CD8-positive, alpha-beta memory T cell (primary cell): ENCODE measurements around the gene AK3. TPM values are rescaled to one million over a fixed set of nuclear protein-coding genes. Genes with fewer than 3 reads are reported as not detected.

Source experiments
- CTCF ChIA-PET: fragments of 350-600 bp; sonication (Branson Sonifier 250); formaldehyde crosslinking; loops from one replicate; lab custom pipeline; 2021; ENCODE audit warnings: antibody characterized with exemption; lab: Charles Lee
- POLR2A ChIA-PET: fragments of 350-600 bp; sonication (Branson Sonifier 250); formaldehyde crosslinking; loops from one replicate; lab custom pipeline; 2021; ENCODE audit warnings: antibody characterized with exemption; lab: Charles Lee
- DNase-seq, 5 donors: peaks; one replicate each; pipeline versions ENCODE4 v3.0.0 to v3.0.0-alpha.2; 2020 to 2022; ENCODE audit warnings: mixed read lengths in 1 of 5
- H3K27ac ChIP-seq: one replicate; pipeline ENCODE4 v1.7.0; 2013; ENCODE audit warnings: low read depth, mild to moderate bottlenecking, low read length, moderate library complexity
- H3K27me3 ChIP-seq: 2 replicates; pipeline ENCODE4 v1.7.0; 2013; ENCODE audit warnings: low read length, mild to moderate bottlenecking; ENCODE audit not compliant: insufficient read depth, poor library complexity, severe bottlenecking
- H3K36me3 ChIP-seq: 2 replicates; pipeline ENCODE4 v1.7.0; 2013; ENCODE audit warnings: mild to moderate bottlenecking, low read length, moderate library complexity; ENCODE audit not compliant: insufficient read depth
- H3K4me1 ChIP-seq: 2 replicates; pipeline ENCODE4 v1.7.0; 2013; ENCODE audit warnings: mild to moderate bottlenecking, low read length, moderate library complexity; ENCODE audit not compliant: insufficient read depth
- H3K4me3 ChIP-seq: 2 replicates; pipeline ENCODE4 v1.7.0; 2013; ENCODE audit warnings: mild to moderate bottlenecking, low read length
- H3K9me3 ChIP-seq: 2 replicates; pipeline ENCODE4 v1.7.0; 2013; ENCODE audit warnings: mild to moderate bottlenecking, low read length
- H3K27ac Mint-ChIP-seq, 8 donors: one replicate each; pipeline ENCODE4 v1.8.0; 2020 to 2021; ENCODE audit warnings: mixed read lengths in 8 of 8, mild to moderate bottlenecking in 6 of 8, inconsistent platforms in 3 of 8, moderate library complexity in 3 of 8
- H3K27me3 Mint-ChIP-seq, 2 donors: one replicate each; pipeline ENCODE4 v1.8.0; 2020 to 2021; ENCODE audit warnings: mixed read lengths in 2 of 2, mild to moderate bottlenecking in 1 of 2, moderate library complexity in 1 of 2
- H3K36me3 Mint-ChIP-seq, 3 donors: one replicate each; pipeline ENCODE4 v1.8.0; 2020 to 2021; ENCODE audit warnings: mixed read lengths in 3 of 3, inconsistent platforms in 1 of 3, mild to moderate bottlenecking in 1 of 3
- H3K4me1 Mint-ChIP-seq, 3 donors: one replicate each; pipeline ENCODE4 v1.8.0; 2020 to 2021; ENCODE audit warnings: mixed read lengths in 3 of 3, inconsistent platforms in 1 of 3, mild to moderate bottlenecking in 1 of 3
- H3K4me3 Mint-ChIP-seq, 7 donors: one replicate each; pipeline ENCODE4 v1.8.0; 2020 to 2021; ENCODE audit warnings: mixed read lengths in 7 of 7, mild to moderate bottlenecking in 6 of 7, moderate library complexity in 4 of 7, inconsistent platforms in 2 of 7
- H3K9me3 Mint-ChIP-seq, 5 donors: one replicate each; pipeline ENCODE4 v1.8.0; 2020 to 2022; ENCODE audit warnings: mixed read lengths in 5 of 5, mild to moderate bottlenecking in 3 of 5, moderate library complexity in 2 of 5, inconsistent platforms in 1 of 5
- polyA plus RNA-seq: library from polyadenylated mRNA; unstranded; fragments of 300-500 nt; fragmentation: Illumina TruSeq; gene quantifications from one replicate; pipeline ENCODE4 v1.2.3, GENCODE V29; 2021
- total RNA-seq, 2 experiments: library from RNA; stranded (reverse); gene quantifications; one replicate each; pipeline ENCODE4 v1.2.3, GENCODE V29; 2021

The AK3 gene
- total and polyA plus RNA-seq, 3 experiments from 2014 or later = 25.3 to 42.0 (median 29.8) TPM

DNA sequence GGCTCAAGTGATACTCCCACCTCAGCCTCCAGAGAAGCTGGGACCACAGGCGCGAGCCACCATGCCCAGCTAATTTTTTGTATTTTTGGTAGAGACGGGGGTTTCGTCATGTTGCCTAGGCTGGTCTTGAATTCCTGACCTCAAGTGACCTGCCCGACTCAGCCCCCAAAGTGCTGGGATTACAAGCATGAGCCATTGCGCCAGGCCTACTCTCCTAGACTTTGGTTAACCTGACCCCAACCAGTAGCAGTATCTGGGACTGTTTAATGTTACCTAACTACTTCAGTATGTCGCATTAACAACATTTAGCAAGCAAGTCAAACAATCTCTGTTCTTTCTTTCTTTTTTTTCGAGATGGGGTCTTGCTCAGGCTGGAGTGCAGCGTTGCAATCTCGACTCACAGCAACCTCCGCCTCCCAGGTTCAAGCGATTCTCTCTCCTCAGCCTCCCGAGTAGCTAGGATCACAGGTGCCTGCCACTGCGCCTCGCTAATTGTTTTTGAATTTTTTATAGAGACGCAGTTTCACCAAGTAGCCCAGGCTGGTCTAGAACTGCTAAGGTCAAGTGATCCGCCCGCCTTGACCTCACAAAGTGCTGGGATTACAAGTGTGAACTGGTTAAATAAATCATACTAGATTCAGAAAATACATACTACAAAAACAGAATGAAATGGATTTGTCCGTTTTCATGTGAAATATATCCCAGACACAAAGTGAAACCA is 2.0 kb downstream of the AK3 start:
- H3K27ac Mint-ChIP-seq = peak overlapping the region in 4 of 8 donors; percentile 86 to 97 (median 88)
- ChIA-PET POLR2A (interaction anchor here (0.6 kb wide), 1 partner anchor 114 kb away, joined by 4 read pairs; no protein-coding TSS in a partner anchor), CTCF (no interaction called here)
- peak overlapping the region; percentile 85 to 100 (median 94) for H3K4me3 Mint-ChIP-seq
- Histone ChIP-seq H3K27me3 (no peaks in the 10 kb centered on the region), H3K4me3 (peak overlapping the region; percentile 86), H3K36me3 (no peaks in the 10 kb centered on the region), H3K27ac (peak overlapping the region; percentile 11), H3K9me3 (no peaks in the 10 kb centered on the region), H3K4me1 (peaks cover 25% of the 10 kb centered on the region)
- no peaks in the 10 kb centered on the region for H3K27me3 Mint-ChIP-seq
- H3K36me3 Mint-ChIP-seq = peaks cover 0 to 7% (median 2%) of the 10 kb centered on the region in 3 donors
- H3K9me3 Mint-ChIP-seq = no peaks in the 10 kb centered on the region
- H3K4me1 Mint-ChIP-seq = peaks cover 37 to 59% (median 52%) of the 10 kb centered on the region in 3 donors
- DNase-seq = no peak

DNA sequence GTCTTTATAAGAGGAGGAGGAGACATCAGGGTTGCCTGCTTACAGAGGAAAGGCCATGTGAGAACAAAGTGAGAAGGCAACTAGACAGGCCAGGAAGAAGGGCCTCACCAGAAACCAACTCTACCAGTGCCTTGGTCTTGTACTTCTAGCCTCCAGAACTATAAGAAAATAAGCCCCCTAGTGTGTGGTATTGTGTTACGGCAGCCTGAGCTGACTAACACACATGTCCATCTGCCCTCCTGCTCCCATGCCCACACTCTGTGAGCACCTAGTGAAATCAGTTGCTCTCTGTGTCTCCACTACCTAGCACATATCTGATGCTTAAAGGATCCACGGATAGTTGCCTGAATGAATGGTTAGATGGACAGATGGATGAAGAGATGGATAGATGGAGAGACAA is 6.9 kb downstream of the AK3 start:
- Histone ChIP-seq H3K4me1 (peaks cover 11% of the 10 kb centered on the region), H3K4me3 (no peak overlapping the region), H3K27ac (no peak overlapping the region), H3K9me3 (no peaks in the 10 kb centered on the region), H3K27me3 (no peaks in the 10 kb centered on the region), H3K36me3 (no peaks in the 10 kb centered on the region)
- no peak for DNase-seq
- Mint-ChIP-seq H3K9me3 (no peaks in the 10 kb centered on the region), H3K27ac (peak overlapping the region in 2 of 8 donors; percentile 43 to 46), H3K27me3 (no peaks in the 10 kb centered on the region), H3K4me3 (peak overlapping the region in 1 of 7 donors; percentile 44), H3K36me3 (peaks cover 0 to 8% (median 3%) of the 10 kb centered on the region in 3 donors), H3K4me1 (peaks cover 41 to 78% (median 61%) of the 10 kb centered on the region in 3 donors)
- ChIA-PET CTCF (interaction anchor here (1.3 kb wide), 1 partner anchor 10 kb away, joined by 4 read pairs; no protein-coding TSS in a partner anchor), POLR2A (no interaction called here)

DNA sequence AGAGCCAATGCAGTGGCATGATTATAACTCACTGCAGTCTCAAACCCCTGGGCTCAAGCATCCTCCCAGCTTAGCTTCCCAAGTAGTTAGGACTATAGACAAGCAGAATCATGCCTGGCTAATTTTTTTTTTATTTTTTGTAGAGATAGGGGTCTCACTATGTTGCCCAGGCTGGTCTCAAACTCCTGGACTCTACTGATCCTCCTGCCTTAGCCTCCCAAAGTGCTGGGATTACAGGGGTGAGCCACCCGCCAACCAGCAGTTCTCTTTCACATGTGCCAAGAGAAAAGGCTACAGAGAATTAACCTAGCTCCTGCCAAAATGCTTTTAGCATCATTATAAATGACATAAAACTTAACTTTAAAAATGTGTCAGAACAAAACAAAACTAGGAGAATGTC is 8.1 kb downstream of the AK3 start:
- ChIA-PET POLR2A (interaction anchor here (0.7 kb wide), 1 partner anchor 8 kb away, joined by 4 read pairs; the partner anchor contains the start of gene AK3), CTCF (interaction anchor here (1.3 kb wide), 1 partner anchor 9 kb away, joined by 4 read pairs; no protein-coding TSS in a partner anchor)
- no peak for DNase-seq
- H3K9me3 Mint-ChIP-seq = no peaks in the 10 kb centered on the region
- peaks cover 40 to 70% (median 53%) of the 10 kb centered on the region in 3 donors for H3K4me1 Mint-ChIP-seq
- H3K4me3 ChIP-seq = no peak overlapping the region
- H3K27ac ChIP-seq = no peak overlapping the region
- H3K36me3 ChIP-seq = no peaks in the 10 kb centered on the region
- H3K4me1 ChIP-seq = no peaks in the 10 kb centered on the region
- peak overlapping the region in 1 of 7 donors; percentile 73 for H3K4me3 Mint-ChIP-seq
- H3K27me3 ChIP-seq = no peaks in the 10 kb centered on the region
- peaks cover 0 to 8% (median 3%) of the 10 kb centered on the region in 3 donors for H3K36me3 Mint-ChIP-seq
- no peaks in the 10 kb centered on the region for H3K9me3 ChIP-seq
- H3K27me3 Mint-ChIP-seq = no peaks in the 10 kb centered on the region
- peak overlapping the region in 1 of 8 donors; percentile 15 for H3K27ac Mint-ChIP-seq

DNA sequence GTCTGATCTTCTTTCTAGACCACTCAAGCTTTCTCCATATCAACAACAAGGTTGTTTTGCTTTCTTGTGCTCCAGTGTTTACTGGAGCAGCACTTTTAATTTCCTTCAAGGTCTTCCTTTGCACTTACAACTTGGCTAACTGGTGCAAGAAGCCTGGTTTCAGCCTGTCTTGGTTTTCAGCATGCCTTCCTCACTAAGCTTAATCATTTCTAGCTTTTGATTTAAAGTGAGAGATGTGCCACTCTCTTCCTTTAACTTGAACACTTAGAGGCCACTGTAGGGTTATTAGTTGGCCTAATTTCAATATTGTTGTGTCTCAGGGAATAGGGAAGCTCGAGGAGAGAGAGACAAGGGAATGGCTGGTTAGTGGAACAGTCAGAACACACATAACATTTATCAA is 13.4 kb downstream of the AK3 start:
- H3K4me1 Mint-ChIP-seq = peaks cover 34 to 69% (median 50%) of the 10 kb centered on the region in 3 donors

DNA sequence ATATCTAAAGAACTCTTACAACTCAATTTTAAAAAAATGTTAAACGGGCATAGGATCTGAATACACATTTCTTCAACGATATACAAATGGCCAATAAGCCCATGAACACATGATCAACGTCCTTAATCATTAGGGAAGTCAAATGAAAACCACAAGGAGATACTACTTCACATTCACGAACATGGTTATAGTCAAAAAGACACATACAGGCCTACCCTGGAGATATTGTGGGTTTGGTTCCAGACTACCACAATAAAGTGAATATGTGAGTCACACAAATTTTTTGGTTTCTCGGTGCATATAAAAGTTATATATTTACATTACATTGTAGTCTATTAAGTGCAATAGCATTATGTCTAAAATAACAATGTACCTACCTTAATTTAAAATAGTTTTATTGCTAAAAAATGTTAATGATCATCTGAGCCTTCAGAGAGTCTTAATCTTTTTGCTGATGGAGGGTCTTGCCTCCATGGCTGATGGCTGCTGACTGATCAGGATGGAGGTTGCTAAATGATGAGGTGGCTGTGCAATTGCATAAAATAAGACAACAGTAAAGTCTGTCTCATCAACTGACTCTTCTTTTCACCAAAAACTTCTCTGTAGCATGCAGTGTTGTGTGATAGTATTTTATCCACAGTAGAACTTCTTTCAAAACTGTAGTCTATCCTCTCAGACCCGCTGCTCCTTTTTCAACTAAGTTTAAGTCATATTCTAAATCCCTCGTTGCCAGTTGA is 15.1 kb downstream of the AK3 start:
- Mint-ChIP-seq H3K27ac (peak overlapping the region in 4 of 8 donors; percentile 8 to 71 (median 48)), H3K9me3 (no peaks in the 10 kb centered on the region), H3K4me1 (peaks cover 25 to 52% (median 40%) of the 10 kb centered on the region in 3 donors), H3K4me3 (no peak overlapping the region), H3K27me3 (no peaks in the 10 kb centered on the region), H3K36me3 (peaks cover 0 to 45% (median 11%) of the 10 kb centered on the region in 3 donors)
- Histone ChIP-seq H3K9me3 (no peaks in the 10 kb centered on the region), H3K27ac (no peak overlapping the region), H3K4me1 (no peaks in the 10 kb centered on the region), H3K4me3 (no peak overlapping the region), H3K36me3 (peaks cover 6% of the 10 kb centered on the region), H3K27me3 (no peaks in the 10 kb centered on the region)
- CTCF ChIA-PET = no interaction called here
- POLR2A ChIA-PET = no interaction called here
- DNase-seq = no peak

More for the DNA sequence above, 13.4 kb downstream of the AK3 start:
- CTCF ChIA-PET = no interaction called here
- Mint-ChIP-seq H3K4me3 (peak overlapping the region in 1 of 7 donors; percentile 44), H3K9me3 (no peaks in the 10 kb centered on the region), H3K36me3 (peaks cover 0 to 32% (median 7%) of the 10 kb centered on the region in 3 donors), H3K27me3 (no peaks in the 10 kb centered on the region), H3K27ac (peak overlapping the region in 2 of 8 donors; percentile 17 to 58)
- no peaks in the 10 kb centered on the region for H3K4me1 ChIP-seq
- no peaks in the 10 kb centered on the region for H3K9me3 ChIP-seq
- H3K36me3 ChIP-seq = peaks cover under 1% of the 10 kb centered on the region
- POLR2A ChIA-PET = no interaction called here
- no peaks in the 10 kb centered on the region for H3K27me3 ChIP-seq
- H3K27ac ChIP-seq = no peak overlapping the region
- H3K4me3 ChIP-seq = no peak overlapping the region
- DNase-seq = no peak

DNA sequence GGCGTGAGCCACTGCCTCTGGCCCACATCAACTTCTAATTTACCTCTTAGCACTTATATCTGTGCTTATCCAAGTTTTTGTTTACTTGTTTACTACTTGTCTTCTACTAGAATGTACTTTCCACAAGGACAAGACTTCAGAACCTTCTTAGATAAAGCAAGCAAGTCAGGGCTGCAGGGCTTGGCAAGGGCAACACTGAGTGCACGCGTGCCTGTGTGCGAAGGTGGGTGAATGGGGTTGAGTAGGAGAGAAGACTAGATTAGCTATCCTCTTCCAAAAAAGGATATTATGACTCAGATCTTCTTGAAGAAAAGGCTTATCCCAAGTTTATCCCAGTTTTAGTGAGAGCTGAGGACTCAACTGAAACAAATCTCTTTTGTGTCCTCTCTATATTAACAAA is 19.3 kb downstream of the AK3 start:
- no peak overlapping the region for H3K27ac ChIP-seq
- H3K27ac Mint-ChIP-seq = no peak overlapping the region
- H3K4me1 Mint-ChIP-seq = peaks cover 12 to 29% (median 18%) of the 10 kb centered on the region in 3 donors
- H3K4me3 ChIP-seq = no peak overlapping the region
- H3K27me3 Mint-ChIP-seq = no peaks in the 10 kb centered on the region
- CTCF ChIA-PET = no interaction called here
- H3K4me1 ChIP-seq = no peaks in the 10 kb centered on the region
- POLR2A ChIA-PET = no interaction called here
- H3K27me3 ChIP-seq = no peaks in the 10 kb centered on the region
- peaks cover 0 to 72% (median 24%) of the 10 kb centered on the region in 3 donors for H3K36me3 Mint-ChIP-seq
- no peaks in the 10 kb centered on the region for H3K9me3 Mint-ChIP-seq
- no peak for DNase-seq
- H3K36me3 ChIP-seq = peaks cover 28% of the 10 kb centered on the region
- H3K9me3 ChIP-seq = no peaks in the 10 kb centered on the region
- H3K4me3 Mint-ChIP-seq = no peak overlapping the region

DNA sequence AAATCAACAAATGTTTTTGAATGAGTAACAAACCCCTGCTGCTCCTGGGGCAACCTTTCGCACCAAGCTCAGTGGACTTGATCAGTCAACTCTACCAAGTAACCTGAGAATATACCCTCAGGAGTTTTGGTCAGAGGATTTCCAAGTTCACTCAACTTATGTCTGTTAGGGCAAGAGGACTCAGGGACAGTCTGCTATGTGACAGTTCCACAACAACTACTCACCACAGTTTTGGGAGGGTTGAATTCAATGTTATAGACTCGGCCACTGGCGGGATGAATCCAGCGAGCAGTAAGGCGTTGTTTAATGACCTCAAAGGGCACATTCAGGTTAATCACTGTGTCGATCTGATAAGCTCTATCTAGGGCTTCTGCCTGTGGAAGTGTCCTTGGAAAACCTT is 22.1 kb downstream of the AK3 start:
- Histone ChIP-seq H3K27ac (no peak overlapping the region), H3K36me3 (peaks cover 38% of the 10 kb centered on the region), H3K4me1 (no peaks in the 10 kb centered on the region), H3K27me3 (no peaks in the 10 kb centered on the region), H3K4me3 (no peak overlapping the region), H3K9me3 (no peaks in the 10 kb centered on the region)
- DNase-seq = no peak
- Mint-ChIP-seq H3K27ac (peak overlapping the region in 1 of 8 donors; percentile 78), H3K27me3 (no peaks in the 10 kb centered on the region), H3K9me3 (no peaks in the 10 kb centered on the region), H3K4me3 (no peak overlapping the region), H3K36me3 (peaks cover 0 to 75% (median 29%) of the 10 kb centered on the region in 3 donors), H3K4me1 (peaks cover 0 to 2% (median 0%) of the 10 kb centered on the region in 3 donors)
- POLR2A ChIA-PET = no interaction called here
- CTCF ChIA-PET = no interaction called here

DNA sequence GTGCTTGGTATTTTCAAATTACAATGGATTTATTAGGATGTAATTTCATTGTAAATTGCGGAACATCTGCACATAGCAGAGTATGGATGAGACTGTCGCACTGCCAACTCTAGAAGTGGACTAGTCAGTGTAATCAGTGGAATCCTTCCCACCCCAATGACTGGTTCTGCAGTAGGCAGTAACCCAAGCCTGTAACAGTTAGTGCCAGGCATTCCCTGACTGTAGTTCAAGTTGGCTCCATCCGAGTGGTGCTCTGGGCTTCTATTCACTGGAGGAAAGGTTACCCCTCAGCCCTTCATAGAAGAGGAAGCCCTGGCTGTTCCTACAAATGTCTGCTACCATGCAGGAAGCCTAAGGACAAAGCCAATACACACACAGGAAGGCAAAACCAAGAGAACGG is 23.2 kb downstream of the AK3 start:
- Mint-ChIP-seq H3K4me3 (no peak overlapping the region), H3K27ac (peak overlapping the region in 1 of 8 donors; percentile 50), H3K9me3 (no peaks in the 10 kb centered on the region), H3K27me3 (no peaks in the 10 kb centered on the region), H3K36me3 (peaks cover 0 to 81% (median 28%) of the 10 kb centered on the region in 3 donors), H3K4me1 (no peaks in the 10 kb centered on the region)
- Histone ChIP-seq H3K36me3 (peaks cover 38% of the 10 kb centered on the region), H3K4me3 (no peak overlapping the region), H3K4me1 (no peaks in the 10 kb centered on the region), H3K27me3 (no peaks in the 10 kb centered on the region), H3K27ac (no peak overlapping the region), H3K9me3 (no peaks in the 10 kb centered on the region)
- no peak for DNase-seq
- ChIA-PET CTCF (no interaction called here), POLR2A (no interaction called here)
